ENCODE results near the gene SLC9C1. TPM values are rescaled to one million over a fixed set of nuclear protein-coding genes. Genes with fewer than 3 reads are reported as not detected.
A peak's percentile ranks its signal among the peaks of the same experiment; 100 is the strongest.

The SLC9C1 gene
- not detected in 2 replicates for total RNA-seq (2014; rRNA removed; shearing (Covaris generic); ENCODE audit: low replicate concordance)

- DNase-seq (ENCODE audit: low read depth) = peak; percentile 31
- in situ Hi-C loops (cut with HindIII; ENCODE audit: low pct_unique_long_range_greater_than_20kb, low sequenced_read_pairs) = no loop called here
Observed at GRCh38 chr3:112293368-112294321, at the start of gene SLC9C1. SLC9C1 (minus strand) TSS chr3:112294216; CDS start chr3:112286791, 7,425 bp downstream.

GRCh38 chr3:112341386-112341785 lies 47.4 kb upstream of the SLC9C1 start:
- no peak for DNase-seq (ENCODE audit: low read depth)
- in situ Hi-C loops (cut with HindIII; ENCODE audit: low pct_unique_long_range_greater_than_20kb, low sequenced_read_pairs) = no loop called here

- in situ Hi-C loops (cut with HindIII; ENCODE audit: low pct_unique_long_range_greater_than_20kb, low sequenced_read_pairs) = no loop called here
- no peak for DNase-seq (ENCODE audit: low read depth)
Observed at GRCh38 chr3:112339609-112340008, 45.6 kb upstream of the SLC9C1 start.

- DNase-seq (ENCODE audit: low read depth) = no peak
- in situ Hi-C loops (cut with HindIII; ENCODE audit: low pct_unique_long_range_greater_than_20kb, low sequenced_read_pairs) = no loop called here
Observed at GRCh38 chr3:112339134-112339533, 45.1 kb upstream of the SLC9C1 start.

GRCh38 chr3:112338727-112339056 lies 44.7 kb upstream of the SLC9C1 start:
- in situ Hi-C loops (cut with HindIII; ENCODE audit: low pct_unique_long_range_greater_than_20kb, low sequenced_read_pairs) = no loop called here
- DNase-seq (ENCODE audit: low read depth) = no peak

GRCh38 chr3:112338021-112338726 lies 44.2 kb upstream of the SLC9C1 start:
- in situ Hi-C loops (cut with HindIII; ENCODE audit: low pct_unique_long_range_greater_than_20kb, low sequenced_read_pairs) = no loop called here

GRCh38 chr3:112335434-112335781 lies 41.4 kb upstream of the SLC9C1 start:
- in situ Hi-C loops (cut with HindIII; ENCODE audit: low pct_unique_long_range_greater_than_20kb, low sequenced_read_pairs) = no loop called here
- no peak for DNase-seq (ENCODE audit: low read depth)

More at GRCh38 chr3:112338021-112338726, 44.2 kb upstream of the SLC9C1 start:
- DNase-seq (ENCODE audit: low read depth) = no peak

GRCh38 chr3:112334691-112335433 lies 40.8 kb upstream of the SLC9C1 start:
- in situ Hi-C loops (cut with HindIII; ENCODE audit: low pct_unique_long_range_greater_than_20kb, low sequenced_read_pairs) = no loop called here
- DNase-seq (ENCODE audit: low read depth) = no peak

GRCh38 chr3:112333381-112334317 lies 39.6 kb upstream of the SLC9C1 start:
- DNase-seq (ENCODE audit: low read depth) = no peak
- in situ Hi-C loops (cut with HindIII; ENCODE audit: low pct_unique_long_range_greater_than_20kb, low sequenced_read_pairs) = no loop called here

- in situ Hi-C loops (cut with HindIII; ENCODE audit: low pct_unique_long_range_greater_than_20kb, low sequenced_read_pairs) = no loop called here
- DNase-seq (ENCODE audit: low read depth) = no peak
Observed at GRCh38 chr3:112333002-112333380, 39.0 kb upstream of the SLC9C1 start, which contains the start of gene CD200. CD200 (plus strand) TSS chr3:112333156; CDS start chr3:112333213, 57 bp downstream.

GRCh38 chr3:112331851-112332250 lies 37.8 kb upstream of the SLC9C1 start:
- in situ Hi-C loops (cut with HindIII; ENCODE audit: low pct_unique_long_range_greater_than_20kb, low sequenced_read_pairs) = no loop called here
- DNase-seq (ENCODE audit: low read depth) = no peak

GRCh38 chr3:112327371-112327951 lies 33.4 kb upstream of the SLC9C1 start:
- peak; percentile 3 for DNase-seq (ENCODE audit: low read depth)
- in situ Hi-C loops (cut with HindIII; ENCODE audit: low pct_unique_long_range_greater_than_20kb, low sequenced_read_pairs) = no loop called here

GRCh38 chr3:112321867-112322652 lies 28.0 kb upstream of the SLC9C1 start:
- DNase-seq (ENCODE audit: low read depth) = no peak
- in situ Hi-C loops (cut with HindIII; ENCODE audit: low pct_unique_long_range_greater_than_20kb, low sequenced_read_pairs) = no loop called here

GRCh38 chr3:112320691-112321090 lies 26.7 kb upstream of the SLC9C1 start:
- in situ Hi-C loops (cut with HindIII; ENCODE audit: low pct_unique_long_range_greater_than_20kb, low sequenced_read_pairs) = no loop called here
- DNase-seq (ENCODE audit: low read depth) = no peak

GRCh38 chr3:112319516-112320276 lies 25.7 kb upstream of the SLC9C1 start:
- no peak for DNase-seq (ENCODE audit: low read depth)
- in situ Hi-C loops (cut with HindIII; ENCODE audit: low pct_unique_long_range_greater_than_20kb, low sequenced_read_pairs) = no loop called here

GRCh38 chr3:112315791-112316190 lies 21.8 kb upstream of the SLC9C1 start:
- no peak for DNase-seq (ENCODE audit: low read depth)
- in situ Hi-C loops (cut with HindIII; ENCODE audit: low pct_unique_long_range_greater_than_20kb, low sequenced_read_pairs) = no loop called here
